IMR-90 (cell line): ENCODE data around the gene RGMA. TPM values are rescaled to one million over a fixed set of nuclear protein-coding genes. Genes with fewer than 3 reads are reported as not detected.

Experiments
- ATAC-seq: fragments of 200-7000 bp; cut with Tn5 transposase; 2 replicates; pipeline ENCODE4 v1.9.1; 2020; ENCODE audit warnings: low read depth, mild to moderate bottlenecking, moderate library complexity
- BruUV-seq: library from RNA; stranded (reverse); fragments of 400-500 nt; replicated peaks from 2 replicates; lab custom pipeline; 2021; lab: Mats Ljungman, UMichigan
- CTCF ChIA-PET: fragments of 300-600 bp; formaldehyde crosslinking; extraction: SDS; loops from one replicate; lab custom pipeline; 2021; ENCODE audit warnings: antibody characterized with exemption; lab: Yijun Ruan, JAX
- POLR2A ChIA-PET: fragments of 300-600 bp; sonication (Branson Sonifier 250); formaldehyde crosslinking; loops from one replicate; lab custom pipeline; 2022; ENCODE audit warnings: antibody characterized with exemption; ENCODE audit not compliant: unreplicated experiment; lab: Charles Lee
- DNase-seq: peaks from one replicate; pipeline ENCODE4 v3.0.0; 2013
- H2AFZ ChIP-seq: replicated peaks from 2 replicates; pipeline ENCODE3; 2013; ENCODE audit warnings: low read length, mild to moderate bottlenecking; ENCODE audit not compliant: poor library complexity
- H2AK5ac ChIP-seq: 2 replicates; pipeline ENCODE4 v1.6.1; 2013; ENCODE audit warnings: low read depth, low read length, inconsistent platforms
- H2AK9ac ChIP-seq: replicated peaks from 2 replicates; pipeline ENCODE3; 2013; ENCODE audit warnings: mild to moderate bottlenecking, low read depth, low read length, moderate library complexity; ENCODE audit not compliant: poor library complexity
- H2BK120ac ChIP-seq: 2 replicates; pipeline ENCODE4 v1.6.1; 2013; ENCODE audit warnings: low read depth, low read length, inconsistent platforms
- H2BK15ac ChIP-seq: 3 replicates; pipeline ENCODE4 v1.6.1; 2013; ENCODE audit warnings: low read depth, low read length, inconsistent platforms
- H2BK20ac ChIP-seq: 2 replicates; pipeline ENCODE4 v1.6.1; 2013; ENCODE audit warnings: low read depth, mild to moderate bottlenecking, inconsistent platforms, low read length, moderate library complexity
- H2BK5ac ChIP-seq: 2 replicates; pipeline ENCODE4 v1.6.1; 2013; ENCODE audit warnings: mild to moderate bottlenecking, low read depth, low read length, inconsistent platforms; ENCODE audit not compliant: poor library complexity, severe bottlenecking
- H3K14ac ChIP-seq: replicated peaks from 2 replicates; pipeline ENCODE4 v1.6.1; 2013; ENCODE audit warnings: low read depth, low read length, inconsistent platforms
- H3K18ac ChIP-seq: 2 replicates; pipeline ENCODE4 v1.6.1; 2013; ENCODE audit warnings: low read depth, low read length, control low read depth
- H3K23ac ChIP-seq: 2 replicates; pipeline ENCODE4 v1.6.1; 2013; ENCODE audit warnings: low read depth, low read length, inconsistent platforms
- H3K27ac ChIP-seq: 2 replicates; pipeline ENCODE4 v1.5.1; 2013; ENCODE audit warnings: mild to moderate bottlenecking, control low read depth, low read length; ENCODE audit not compliant: insufficient read depth
- H3K27me3 ChIP-seq: 2 replicates; pipeline ENCODE4 v1.6.1; 2013; ENCODE audit warnings: low read length; ENCODE audit not compliant: control insufficient read depth, insufficient read depth
- H3K36me3 ChIP-seq: 2 replicates; pipeline ENCODE4 v1.6.1; 2013; ENCODE audit warnings: low read length, mixed read lengths; ENCODE audit not compliant: control insufficient read depth, insufficient read depth
- H3K4ac ChIP-seq: 2 replicates; pipeline ENCODE4 v1.6.1; 2013; ENCODE audit warnings: low read depth, low read length, inconsistent platforms
- H3K4me1 ChIP-seq: 2 replicates; pipeline ENCODE4 v1.6.1; 2013; ENCODE audit warnings: low read length, mixed read lengths; ENCODE audit not compliant: control insufficient read depth, insufficient read depth
- H3K4me2 ChIP-seq: 2 replicates; pipeline ENCODE4 v1.6.1; 2013; ENCODE audit warnings: low read depth, mild to moderate bottlenecking, control low read depth, low read length, moderate library complexity
- H3K4me3 ChIP-seq: 2 replicates; pipeline ENCODE4 v1.5.1; 2013; ENCODE audit warnings: low read depth, mild to moderate bottlenecking, control low read depth, low read length, moderate library complexity; ENCODE audit not compliant: insufficient read depth
- H3K56ac ChIP-seq: 2 replicates; pipeline ENCODE4 v1.6.1; 2013; ENCODE audit warnings: low read length, inconsistent platforms; ENCODE audit not compliant: insufficient read depth; ENCODE audit errors: extremely low read depth
- H3K79me1 ChIP-seq, 2 experiments: 2 replicates each; pipeline ENCODE4 v1.6.1; 2013; ENCODE audit warnings: low read length in 2 of 2, inconsistent platforms in 1 of 2, low read depth in 1 of 2
- H3K9ac ChIP-seq: 2 replicates; pipeline ENCODE4 v1.6.1; 2013; ENCODE audit warnings: low read depth, low read length, control low read depth
- H3K9me1 ChIP-seq: 2 replicates; pipeline ENCODE4 v1.6.1; 2013; ENCODE audit warnings: low read length, inconsistent platforms; ENCODE audit not compliant: insufficient read depth
- H3K9me3 ChIP-seq: 2 replicates; pipeline ENCODE4 v1.6.1; 2013; ENCODE audit warnings: low read length; ENCODE audit not compliant: control insufficient read depth, insufficient read depth
- H4K20me1 ChIP-seq: 2 replicates; pipeline ENCODE4 v1.6.1; 2013; ENCODE audit warnings: low read length, inconsistent platforms; ENCODE audit not compliant: insufficient read depth
- H4K5ac ChIP-seq: 2 replicates; pipeline ENCODE4 v1.6.1; 2013; ENCODE audit warnings: mild to moderate bottlenecking, low read depth, low read length, control low read depth
- H4K8ac ChIP-seq, 2 experiments: 2 replicates each; pipeline ENCODE4 v1.6.1; 2013; ENCODE audit warnings: low read depth in 2 of 2, low read length in 2 of 2, control low read depth in 1 of 2, inconsistent platforms in 1 of 2
- H4K91ac ChIP-seq: 2 replicates; pipeline ENCODE4 v1.6.1; 2013; ENCODE audit warnings: low read depth, low read length, inconsistent platforms; ENCODE audit not compliant: insufficient read depth
- BHLHE40 ChIP-seq: fragments of 150-350 bp; IDR thresholded peaks from 2 replicates; pipeline ENCODE4 v1.6.1; 2016; ENCODE audit warnings: mild to moderate bottlenecking, low read depth, low read length
- CTCF ChIP-seq: conservative IDR thresholded peaks from 2 replicates; pipeline ENCODE4 v1.5.1; 2012; ENCODE audit warnings: mild to moderate bottlenecking, low read depth, low read length, improper control_type of control experiment
- MXI1 ChIP-seq: IDR thresholded peaks from 2 replicates; pipeline ENCODE4 v1.6.1; 2012; ENCODE audit warnings: low read depth, mild to moderate bottlenecking, low read length, moderate library complexity, borderline replicate concordance
- RAD21 ChIP-seq: IDR thresholded peaks from 2 replicates; pipeline ENCODE4 v1.6.1; 2012; ENCODE audit warnings: low read length, improper control_type of control experiment
- SMC3 ChIP-seq: fragments of 150-350 bp; IDR thresholded peaks from 2 replicates; pipeline ENCODE4 v1.6.1; 2016; ENCODE audit warnings: low read depth, mild to moderate bottlenecking, antibody characterized with exemption, low read length, moderate library complexity
- WGBS, 2 experiments: methylation state at CpG; one replicate each; pipeline versions ENCODE4 v1.1.5 to v1.1.7; 2013; ENCODE audit warnings: missing lambda C conversion rate in 2 of 2; ENCODE audit not compliant: insufficient read length in 1 of 2; ENCODE audit errors: extremely low coverage in 2 of 2; 5-methylcytosine and 5-hydroxymethylcytosine counted together
- dilution Hi-C: fragments of 300-500 bp; cut with HindIII; formaldehyde crosslinking; loops from one replicate; pipeline ENCODE4 v1.14.3; 2018; ENCODE audit warnings: low sequenced_read_pairs; ENCODE audit not compliant: unreplicated experiment
- in situ Hi-C: fragments of 300-500 bp; cut with MboI; formaldehyde crosslinking; loops from 3 replicates; pipeline ENCODE4 v1.14.3; 2019; ENCODE audit warnings: low sequenced_read_pairs, inconsistent platforms, mixed read lengths
- intact Hi-C: fragments of 100-400 bp; cut with micrococcal nuclease; formaldehyde crosslinking; loops from 2 replicates; pipeline ENCODE4 v1.10.0; 2022
- polyA plus RNA-seq, 3 experiments: library from polyadenylated mRNA; depleted of rRNA; stranded (reverse); fragments of >200 nt; gene quantifications; 2 replicates each; pipeline ENCODE4 v1.2.3, GENCODE V29; 2012; ENCODE audit warnings: low replicate concordance in 1 of 3
- total RNA-seq: library from RNA; depleted of rRNA; stranded (reverse); fragments of >200 nt; gene quantifications from 2 replicates; pipeline ENCODE4 v1.2.3, GENCODE V29; 2012

The RGMA gene
- total and polyA plus RNA-seq, 2 of the 4 experiments (the other 2 are of a cell fraction), result 0.18 to 0.26 TPM

- POLR2A ChIA-PET, result no interaction called here
These were observed 58.4 kb downstream of the RGMA start for GRCh38 chr15:93030430-93031102.

More at GRCh38 chr15:93030430-93031102, 58.4 kb downstream of the RGMA start:
- no peaks in the 10 kb centered on the region for H3K9me3 ChIP-seq
- CTCF ChIA-PET, result interaction anchor here (0.6 to 3.0 kb wide), 7 partner anchors 15 to 1291 kb away, joined by 3 to 20 read pairs (median 3); no protein-coding TSS in a partner anchor
- H2BK120ac ChIP-seq, result no peak overlapping the region
- H3K9ac ChIP-seq, result no peak overlapping the region
- peaks cover 22% of the 10 kb centered on the region for H3K4me1 ChIP-seq
- in situ Hi-C loops, result loop anchor here (5.0 to 10.0 kb wide), 3 partner anchors 964 to 1294 kb away; no protein-coding TSS in a partner anchor
- no peak overlapping the region for H3K4me2 ChIP-seq
- intact Hi-C loops, result loop anchor here (1.0 to 10.0 kb wide), 4 partner anchors 42 to 1294 kb away; no protein-coding TSS in a partner anchor
- DNase-seq (peak; percentile 47), ATAC-seq (peak; percentile 83)
- H2AK5ac ChIP-seq, result no peak overlapping the region
- H3K79me1 ChIP-seq, result peaks cover 12 to 18% of the 10 kb centered on the region in 2 experiments
- BruUV-seq, result no TSS peak
- H3K27me3 ChIP-seq, result no peaks in the 10 kb centered on the region
- no peak overlapping the region for H2BK20ac ChIP-seq
- peak overlapping the region; percentile 81 for H2AFZ ChIP-seq
- no peak overlapping the region for H2BK5ac ChIP-seq
- no peak overlapping the region for H3K14ac ChIP-seq
- no peak overlapping the region for H3K4me3 ChIP-seq
- peaks cover 3% of the 10 kb centered on the region; the same call in 1 of the 2 replicates for H3K9me1 ChIP-seq
- H3K18ac ChIP-seq, result no peak overlapping the region
- H3K36me3 ChIP-seq, result peaks cover 19% of the 10 kb centered on the region
- no peak overlapping the region for H3K56ac ChIP-seq
- no peak overlapping the region for H4K91ac ChIP-seq
- dilution Hi-C loops, result no loop called here
- peak overlapping the region; percentile 18 for H2AK9ac ChIP-seq
- 13% methylated on average over 2 of the region's 20 CpGs; no CpG with 5 or more reads in 1 of the 2 experiments for whole genome bisulfite sequencing, 2 experiments
- H4K20me1 ChIP-seq, result peaks cover 29% of the 10 kb centered on the region
- H2BK15ac ChIP-seq, result no peak overlapping the region
- H3K4ac ChIP-seq, result no peak overlapping the region
- H4K8ac ChIP-seq, result peak overlapping the region in 1 of 2 experiments; percentile 36; a peak in 1 of 4 replicates
- H4K5ac ChIP-seq, result no peak overlapping the region
- TF ChIP-seq MXI1, result no peak
- peak; percentile 79 for TF ChIP-seq CTCF
- TF ChIP-seq BHLHE40, result no peak
- TF ChIP-seq RAD21, result peak; percentile 81
- TF ChIP-seq SMC3, result peak; percentile 66
- no peak overlapping the region for H3K27ac ChIP-seq
- no peak overlapping the region for H3K23ac ChIP-seq
